A549 (cell line): ENCODE results near the gene FUT8. TPM values are rescaled to one million over a fixed set of nuclear protein-coding genes. Genes with fewer than 3 reads are reported as not detected.

Experiments
- ATAC-seq, 2 experiments: fragments of 200-7000 bp in 1 of 2; fragments of >200 bp in 1 of 2; cut with Nextera tagmentation in 1 of 2; cut with Tn5 transposase in 1 of 2; 3 replicates each; pipeline versions ENCODE4 v1.8.0 to v1.9.1; 2018 to 2020; ENCODE audit warnings: mild to moderate bottlenecking in 1 of 2, moderate library complexity in 1 of 2
- CTCF ChIA-PET: fragments of 300-600 bp; sonication (Branson Sonifier 250); formaldehyde crosslinking; extraction: SDS; loops from one replicate; lab custom pipeline; 2021; ENCODE audit warnings: antibody characterized with exemption, inconsistent platforms; lab: Yijun Ruan, JAX
- POLR2A ChIA-PET: fragments of 350-600 bp; formaldehyde crosslinking; extraction: SDS; loops from one replicate; lab custom pipeline; 2021; ENCODE audit warnings: antibody characterized with exemption, inconsistent platforms; lab: Yijun Ruan, JAX
- DNase-seq, 2 experiments: peaks; one replicate each; pipeline versions ENCODE4 v3.0.0 to v3.0.0-alpha.2; 2011 to 2016; ENCODE audit warnings: low read depth in 1 of 2, low spot score in 1 of 2
- FAIRE-seq: peaks from 2 replicates; lab custom pipeline; 2011; peaks lifted over from hg19 to GRCh38; lab: Jason Lieb, UNC
- H3K27ac ChIP-seq, 2 experiments: fragments of >200 bp; sonication (Bioruptor Twin); formaldehyde crosslinking; 3 replicates each; pipeline ENCODE4 v1.5.1; 2016 to 2017
- H3K4me1 ChIP-seq: fragments of >200 bp; sonication (Bioruptor Twin); formaldehyde crosslinking; 3 replicates; pipeline ENCODE4 v1.6.1; 2016
- H3K4me2 ChIP-seq: fragments of >200 bp; sonication (Bioruptor Twin); formaldehyde crosslinking; 3 replicates; pipeline ENCODE4 v1.6.1; 2016
- H3K4me3 ChIP-seq: fragments of >200 bp; sonication (Bioruptor Twin); formaldehyde crosslinking; 3 replicates; pipeline ENCODE4 v1.5.1; 2016
- H3K9me3 ChIP-seq: fragments of >200 bp; sonication (Bioruptor Twin); formaldehyde crosslinking; 3 replicates; pipeline ENCODE4 v1.6.1; 2016
- BHLHE40 ChIP-seq: IDR thresholded peaks from 2 replicates; pipeline ENCODE4 v1.6.1; 2012; ENCODE audit warnings: low read depth, low read length, inconsistent platforms
- CBX2 ChIP-seq: fragments of 200-600 bp; sonication (generic); IDR thresholded peaks from 2 replicates; pipeline ENCODE4 v1.6.1; 2016; ENCODE audit warnings: low read depth, mild to moderate bottlenecking, borderline replicate concordance
- CBX8 ChIP-seq: fragments of 200-600 bp; sonication (generic); IDR thresholded peaks from 2 replicates; pipeline ENCODE4 v1.6.1; 2016
- CEBPB ChIP-seq, 2 experiments: fragments of >200 bp in 1 of 2; sonication (Bioruptor Twin) in 1 of 2; formaldehyde crosslinking in 1 of 2; IDR thresholded peaks; 2 replicates each; pipeline ENCODE4 v1.6.1; 2012 to 2016
- CHD4 ChIP-seq: fragments of 200-600 bp; sonication (generic); IDR thresholded peaks from 2 replicates; pipeline ENCODE4 v1.6.1; 2016; ENCODE audit warnings: antibody characterized with exemption, mild to moderate bottlenecking, borderline replicate concordance
- ESRRA ChIP-seq: fragments of 150-350 bp; IDR thresholded peaks from 2 replicates; pipeline ENCODE4 v1.6.1; 2014; ENCODE audit warnings: mild to moderate bottlenecking, low read length, borderline replicate concordance
- FOSB ChIP-seq: fragments of 250-450 bp; sonication (Bioruptor Pico); IDR thresholded peaks from 2 replicates; pipeline ENCODE4 v1.5.0; 2020; ENCODE audit warnings: mild to moderate bottlenecking, moderate library complexity
- FOSL2 ChIP-seq, 2 experiments: fragments of 450-650 bp in 1 of 2; fragments of >200 bp in 1 of 2; sonication (Bioruptor Twin) in 1 of 2; formaldehyde crosslinking; IDR thresholded peaks; 2 replicates each; pipeline versions ENCODE4 v1.5.0 to v1.6.1; 2016 to 2020; ENCODE audit warnings: mild to moderate bottlenecking in 1 of 2, moderate library complexity in 1 of 2
- GATA3 ChIP-seq: IDR thresholded peaks from 2 replicates; pipeline ENCODE4 v1.6.1; 2012; ENCODE audit warnings: borderline replicate concordance
- HOXA7 ChIP-seq: fragments of 250-450 bp; sonication (Bioruptor Pico); IDR thresholded peaks from 2 replicates; pipeline ENCODE4 v1.5.0; 2020; ENCODE audit warnings: mild to moderate bottlenecking, moderate library complexity
- HOXB5 ChIP-seq: fragments of 250-450 bp; sonication (Bioruptor Pico); IDR thresholded peaks from 2 replicates; pipeline ENCODE4 v1.5.0; 2020; ENCODE audit warnings: mild to moderate bottlenecking, moderate library complexity
- JUN ChIP-seq, 2 experiments: fragments of >200 bp; sonication (Bioruptor Twin); formaldehyde crosslinking; IDR thresholded peaks; 2 replicates in 1 of 2; 3 replicates in 1 of 2; pipeline ENCODE4 v1.6.1; 2016 to 2017
- MAFK ChIP-seq: fragments of 450-650 bp; IDR thresholded peaks from 2 replicates; pipeline ENCODE4 v1.6.1; 2014; ENCODE audit not compliant: partially characterized antibody
- MYC ChIP-seq: IDR thresholded peaks from 2 replicates; pipeline ENCODE4 v1.6.1; 2012; ENCODE audit warnings: mild to moderate bottlenecking, inconsistent platforms, low read length, improper control_type of control experiment, borderline replicate concordance
- NFE2L2 ChIP-seq: fragments of 150-350 bp; conservative IDR thresholded peaks from 2 replicates; pipeline ENCODE4 v1.6.1; 2014; ENCODE audit warnings: low read length
- NPAS2 ChIP-seq: fragments of 250-450 bp; sonication (Bioruptor Pico); IDR thresholded peaks from 2 replicates; pipeline ENCODE4 v1.8.0; 2022; ENCODE audit warnings: mild to moderate bottlenecking, moderate library complexity, borderline replicate concordance
- POLR2A ChIP-seq: IDR thresholded peaks from 2 replicates; pipeline ENCODE4 v1.6.1; 2012; ENCODE audit warnings: mild to moderate bottlenecking, low read length
- TFCP2L1 ChIP-seq: fragments of 250-450 bp; sonication (Bioruptor Pico); IDR thresholded peaks from 2 replicates; pipeline ENCODE4 v1.5.0; 2021; ENCODE audit warnings: mild to moderate bottlenecking
- ZC3H11A ChIP-seq: fragments of 450-650 bp; IDR thresholded peaks from 2 replicates; pipeline ENCODE4 v1.6.1; 2014; ENCODE audit warnings: antibody characterized with exemption, mild to moderate bottlenecking
- WGBS: methylation state at CpG from one replicate; pipeline ENCODE4 v1.1.6; 2017; ENCODE audit errors: missing lambda C conversion rate; 5-methylcytosine and 5-hydroxymethylcytosine counted together
- polyA plus RNA-seq, 4 experiments: library from polyadenylated mRNA; depleted of rRNA in 3 of 4; stranded (reverse); fragments of >200 nt; fragmentation: RNase III in 1 of 4; extraction: RNeasy Plus Mini Kit Qiagen cat#74134 plus additional on column Dnase treatment in 1 of 4; gene quantifications; 2 replicates in 3 of 4; 3 replicates in 1 of 4; pipeline ENCODE4 v1.2.3, GENCODE V29; 2011 to 2017
- TF ChIP-seq, protein P1 (sequence below): fragments of >200 bp; sonication (Bioruptor Twin); formaldehyde crosslinking; IDR thresholded peaks from 3 replicates; pipeline ENCODE4 v1.5.1; 2016
- TF ChIP-seq, protein P2 (sequence below): fragments of 450-650 bp; IDR thresholded peaks from 2 replicates; pipeline ENCODE4 v1.6.1; 2014; ENCODE audit warnings: antibody characterized with exemption
- TF ChIP-seq, protein P3 (sequence below): fragments of 250-450 bp; sonication (Bioruptor Pico); IDR thresholded peaks from 2 replicates; pipeline ENCODE4 v1.5.0; 2020; ENCODE audit warnings: low read depth, mild to moderate bottlenecking, moderate library complexity
- TF ChIP-seq, protein P4 (sequence below): fragments of >200 bp; sonication (Bioruptor Twin); formaldehyde crosslinking; IDR thresholded peaks from 2 replicates; pipeline ENCODE4 v1.6.1; 2016
- TF ChIP-seq, protein P5 (sequence below): fragments of 150-350 bp; IDR thresholded peaks from 2 replicates; pipeline ENCODE4 v1.6.1; 2014; ENCODE audit warnings: low read depth, mild to moderate bottlenecking, low read length
- TF ChIP-seq, protein P6 (sequence below): IDR thresholded peaks from 2 replicates; pipeline ENCODE4 v1.6.1; 2012

FUT8 gene
- polyA plus RNA-seq, 2 of the 4 experiments (the other 2 are of a cell fraction), result 20.3 to 22.9 TPM

DNA sequence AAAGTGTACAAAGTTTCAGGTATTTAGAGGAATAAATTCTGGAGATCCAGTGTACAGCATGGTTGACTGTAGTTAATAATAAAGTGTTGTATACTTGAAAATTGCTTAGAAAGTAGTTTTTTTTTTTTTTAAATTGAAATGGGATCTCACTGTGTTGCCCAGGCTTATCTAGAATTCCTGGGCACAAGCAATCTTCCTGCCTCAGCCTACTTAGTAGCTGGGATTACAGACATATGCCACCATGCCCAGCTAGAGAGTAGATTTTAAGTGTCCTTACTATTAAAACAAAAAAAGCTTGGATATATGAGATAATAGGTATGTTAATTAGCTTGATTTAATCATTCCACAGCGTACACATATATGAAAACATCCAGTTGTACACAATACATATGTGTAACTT, 27.7 kb downstream of the FUT8 start:
- ChIA-PET POLR2A (no interaction called here), CTCF (interaction anchor here (1.0 kb wide), 1 partner anchor 385 kb away, joined by 3 read pairs; no protein-coding TSS in a partner anchor)
- TF ChIP-seq, protein P1, sequence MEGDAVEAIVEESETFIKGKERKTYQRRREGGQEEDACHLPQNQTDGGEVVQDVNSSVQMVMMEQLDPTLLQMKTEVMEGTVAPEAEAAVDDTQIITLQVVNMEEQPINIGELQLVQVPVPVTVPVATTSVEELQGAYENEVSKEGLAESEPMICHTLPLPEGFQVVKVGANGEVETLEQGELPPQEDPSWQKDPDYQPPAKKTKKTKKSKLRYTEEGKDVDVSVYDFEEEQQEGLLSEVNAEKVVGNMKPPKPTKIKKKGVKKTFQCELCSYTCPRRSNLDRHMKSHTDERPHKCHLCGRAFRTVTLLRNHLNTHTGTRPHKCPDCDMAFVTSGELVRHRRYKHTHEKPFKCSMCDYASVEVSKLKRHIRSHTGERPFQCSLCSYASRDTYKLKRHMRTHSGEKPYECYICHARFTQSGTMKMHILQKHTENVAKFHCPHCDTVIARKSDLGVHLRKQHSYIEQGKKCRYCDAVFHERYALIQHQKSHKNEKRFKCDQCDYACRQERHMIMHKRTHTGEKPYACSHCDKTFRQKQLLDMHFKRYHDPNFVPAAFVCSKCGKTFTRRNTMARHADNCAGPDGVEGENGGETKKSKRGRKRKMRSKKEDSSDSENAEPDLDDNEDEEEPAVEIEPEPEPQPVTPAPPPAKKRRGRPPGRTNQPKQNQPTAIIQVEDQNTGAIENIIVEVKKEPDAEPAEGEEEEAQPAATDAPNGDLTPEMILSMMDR, result no peak
- TF ChIP-seq HOXB5 (CRISPR knock-in tag) (no peak), MAFK (no peak), HOXA7 (CRISPR knock-in tag) (no peak), ESRRA (no peak)
- TF ChIP-seq, protein P2, sequence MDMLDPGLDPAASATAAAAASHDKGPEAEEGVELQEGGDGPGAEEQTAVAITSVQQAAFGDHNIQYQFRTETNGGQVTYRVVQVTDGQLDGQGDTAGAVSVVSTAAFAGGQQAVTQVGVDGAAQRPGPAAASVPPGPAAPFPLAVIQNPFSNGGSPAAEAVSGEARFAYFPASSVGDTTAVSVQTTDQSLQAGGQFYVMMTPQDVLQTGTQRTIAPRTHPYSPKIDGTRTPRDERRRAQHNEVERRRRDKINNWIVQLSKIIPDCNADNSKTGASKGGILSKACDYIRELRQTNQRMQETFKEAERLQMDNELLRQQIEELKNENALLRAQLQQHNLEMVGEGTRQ, result no peak
- ATAC-seq (no peak), DNase-seq (no peak), FAIRE-seq (no peak)
- H3K27ac ChIP-seq, result no peak overlapping the region
- H3K4me2 ChIP-seq, result no peak overlapping the region
- no peaks in the 10 kb centered on the region for H3K4me1 ChIP-seq
- no peaks in the 10 kb centered on the region for H3K9me3 ChIP-seq
- 89% methylated on average over 1 of the region's 1 CpG for WGBS
- no peak overlapping the region for H3K4me3 ChIP-seq

DNA sequence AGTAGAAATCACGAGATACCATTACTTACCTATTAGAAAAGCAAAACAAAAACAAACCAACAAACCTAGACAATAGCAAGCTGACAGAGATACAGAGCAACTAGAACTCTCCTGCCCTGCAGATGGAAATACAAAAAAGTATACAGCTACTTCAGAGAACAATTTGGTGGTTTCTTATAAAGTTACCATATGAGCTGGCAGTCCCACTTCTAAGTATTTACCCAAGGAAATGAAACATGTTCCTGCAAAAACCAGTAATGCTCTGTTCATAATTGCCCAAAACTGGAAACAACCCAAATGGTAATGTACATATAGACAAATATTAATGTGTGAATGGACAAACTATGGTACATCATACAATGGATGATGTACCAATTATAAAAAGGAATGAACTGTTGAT, 31.7 kb downstream of the FUT8 start:
- no peak overlapping the region for H3K27ac ChIP-seq
- no peak for TF ChIP-seq POLR2A
- TF ChIP-seq, protein P3, sequence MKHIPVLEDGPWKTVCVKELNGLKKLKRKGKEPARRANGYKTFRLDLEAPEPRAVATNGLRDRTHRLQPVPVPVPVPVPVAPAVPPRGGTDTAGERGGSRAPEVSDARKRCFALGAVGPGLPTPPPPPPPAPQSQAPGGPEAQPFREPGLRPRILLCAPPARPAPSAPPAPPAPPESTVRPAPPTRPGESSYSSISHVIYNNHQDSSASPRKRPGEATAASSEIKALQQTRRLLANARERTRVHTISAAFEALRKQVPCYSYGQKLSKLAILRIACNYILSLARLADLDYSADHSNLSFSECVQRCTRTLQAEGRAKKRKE, result no peak
- 85% methylated on average over 1 of the region's 1 CpG for WGBS
- FAIRE-seq (no peak), ATAC-seq (no peak), DNase-seq (no peak)
- ChIA-PET POLR2A (no interaction called here), CTCF (interaction anchor here (0.6 to 1.2 kb wide), 4 partner anchors 13 to 514 kb away, joined by 3 to 4 read pairs (median 4); no protein-coding TSS in a partner anchor)
- H3K4me2 ChIP-seq, result no peak overlapping the region
- no peak overlapping the region for H3K4me3 ChIP-seq
- no peaks in the 10 kb centered on the region for H3K9me3 ChIP-seq
- H3K4me1 ChIP-seq, result no peaks in the 10 kb centered on the region

DNA sequence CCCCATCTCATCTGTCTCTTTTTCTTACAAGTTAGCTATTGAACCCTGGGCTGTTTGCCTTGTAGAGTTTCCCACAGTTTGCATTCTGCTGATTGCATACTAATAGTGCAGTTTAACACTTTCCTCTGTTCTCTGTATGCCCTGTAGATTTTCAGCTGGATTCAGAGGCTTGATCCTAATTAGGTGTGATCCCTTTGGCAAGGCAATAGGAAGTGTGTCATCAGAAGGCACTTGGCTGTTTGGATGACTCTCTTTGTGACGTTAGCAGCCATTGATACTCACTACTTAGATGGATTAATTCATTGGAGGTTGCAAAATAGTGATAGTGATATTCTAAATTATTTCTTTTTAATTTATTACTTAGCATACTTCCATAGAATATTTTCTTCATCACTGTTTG, 33.6 kb downstream of the FUT8 start:
- no peaks in the 10 kb centered on the region for H3K4me1 ChIP-seq
- H3K27ac ChIP-seq, result no peak overlapping the region
- no peak overlapping the region for H3K4me3 ChIP-seq
- H3K9me3 ChIP-seq, result no peaks in the 10 kb centered on the region
- FAIRE-seq (no peak), ATAC-seq (no peak), DNase-seq (no peak)
- 73% methylated on average over 1 of the region's 1 CpG for WGBS
- TF ChIP-seq CEBPB (IDR thresholded peaks at IDR 0.05) (no peak), TFCP2L1 (CRISPR knock-in tag) (no peak), HOXB5 (CRISPR knock-in tag) (no peak), MAFK (no peak), ESRRA (no peak), CHD4 (no peak), ZC3H11A (no peak), FOSL2 (IDR thresholded peaks at IDR 0.05) (no peak), FOSL2 (CRISPR knock-in tag; IDR thresholded peaks at IDR 0.05) (no peak)
- TF ChIP-seq, protein P4, sequence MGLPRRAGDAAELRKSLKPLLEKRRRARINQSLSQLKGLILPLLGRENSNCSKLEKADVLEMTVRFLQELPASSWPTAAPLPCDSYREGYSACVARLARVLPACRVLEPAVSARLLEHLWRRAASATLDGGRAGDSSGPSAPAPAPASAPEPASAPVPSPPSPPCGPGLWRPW, result no peak
- ChIA-PET CTCF (interaction anchor here (0.7 to 2.0 kb wide), 4 partner anchors 11 to 282 kb away, joined by 3 to 6 read pairs (median 3); no protein-coding TSS in a partner anchor), POLR2A (no interaction called here)
- H3K4me2 ChIP-seq, result no peak overlapping the region

DNA sequence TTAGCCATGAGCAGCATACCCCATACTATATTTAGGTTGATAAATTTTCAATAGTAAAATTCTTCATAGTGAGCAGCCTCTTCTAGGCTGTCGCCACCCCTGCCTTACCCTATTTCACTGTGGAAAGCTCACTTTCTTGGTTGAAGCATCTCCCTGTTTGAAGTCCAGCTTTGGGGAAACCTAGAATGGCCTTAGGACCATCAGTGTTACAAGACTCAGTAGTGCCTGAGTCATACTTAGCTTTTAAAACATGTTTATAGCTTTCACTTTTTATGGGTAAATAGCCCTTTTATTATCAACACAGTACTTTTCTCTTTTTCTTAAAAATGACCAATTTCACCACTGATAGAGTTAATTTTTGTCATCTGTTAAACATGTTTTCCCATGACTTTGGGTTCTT, 37.1 kb downstream of the FUT8 start:
- CTCF ChIA-PET, result no interaction called here
- no peaks in the 10 kb centered on the region for H3K9me3 ChIP-seq
- no peak overlapping the region for H3K4me3 ChIP-seq
- no peaks in the 10 kb centered on the region for H3K4me1 ChIP-seq
- WGBS, result 88% methylated on average over 1 of the region's 1 CpG
- no peak overlapping the region for H3K27ac ChIP-seq
- DNase-seq (no peak), FAIRE-seq (no peak), ATAC-seq (no peak)
- POLR2A ChIA-PET, result no interaction called here
- no peak overlapping the region for H3K4me2 ChIP-seq
- TF ChIP-seq CBX2, result no peak
- TF ChIP-seq MYC, result no peak
- TF ChIP-seq JUN (IDR thresholded peaks at IDR 0.05), result no peak
- TF ChIP-seq, protein P5, sequence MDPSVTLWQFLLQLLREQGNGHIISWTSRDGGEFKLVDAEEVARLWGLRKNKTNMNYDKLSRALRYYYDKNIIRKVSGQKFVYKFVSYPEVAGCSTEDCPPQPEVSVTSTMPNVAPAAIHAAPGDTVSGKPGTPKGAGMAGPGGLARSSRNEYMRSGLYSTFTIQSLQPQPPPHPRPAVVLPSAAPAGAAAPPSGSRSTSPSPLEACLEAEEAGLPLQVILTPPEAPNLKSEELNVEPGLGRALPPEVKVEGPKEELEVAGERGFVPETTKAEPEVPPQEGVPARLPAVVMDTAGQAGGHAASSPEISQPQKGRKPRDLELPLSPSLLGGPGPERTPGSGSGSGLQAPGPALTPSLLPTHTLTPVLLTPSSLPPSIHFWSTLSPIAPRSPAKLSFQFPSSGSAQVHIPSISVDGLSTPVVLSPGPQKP, result no peak
- TF ChIP-seq, protein P4, result no peak
- no peak for TF ChIP-seq NFE2L2
- no peak for TF ChIP-seq FOSB (CRISPR knock-in tag)
- TF ChIP-seq, protein P6, sequence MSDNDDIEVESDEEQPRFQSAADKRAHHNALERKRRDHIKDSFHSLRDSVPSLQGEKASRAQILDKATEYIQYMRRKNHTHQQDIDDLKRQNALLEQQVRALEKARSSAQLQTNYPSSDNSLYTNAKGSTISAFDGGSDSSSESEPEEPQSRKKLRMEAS, result no peak
- TF ChIP-seq GATA3, result no peak
- no peak for TF ChIP-seq CHD4
- no peak for TF ChIP-seq NPAS2 (CRISPR knock-in tag)
- TF ChIP-seq BHLHE40, result no peak
- no peak for TF ChIP-seq CBX8
- TF ChIP-seq, protein P2, result no peak
- TF ChIP-seq HOXB5 (CRISPR knock-in tag), result no peak
